ENCODE data around the gene LMO1. TPM values are rescaled to one million over a fixed set of nuclear protein-coding genes. Genes with fewer than 3 reads are reported as not detected.

The LMO1 gene
- total and polyA plus RNA-seq, 8 donors = 0.65 TPM; not detected in 7

DNA sequence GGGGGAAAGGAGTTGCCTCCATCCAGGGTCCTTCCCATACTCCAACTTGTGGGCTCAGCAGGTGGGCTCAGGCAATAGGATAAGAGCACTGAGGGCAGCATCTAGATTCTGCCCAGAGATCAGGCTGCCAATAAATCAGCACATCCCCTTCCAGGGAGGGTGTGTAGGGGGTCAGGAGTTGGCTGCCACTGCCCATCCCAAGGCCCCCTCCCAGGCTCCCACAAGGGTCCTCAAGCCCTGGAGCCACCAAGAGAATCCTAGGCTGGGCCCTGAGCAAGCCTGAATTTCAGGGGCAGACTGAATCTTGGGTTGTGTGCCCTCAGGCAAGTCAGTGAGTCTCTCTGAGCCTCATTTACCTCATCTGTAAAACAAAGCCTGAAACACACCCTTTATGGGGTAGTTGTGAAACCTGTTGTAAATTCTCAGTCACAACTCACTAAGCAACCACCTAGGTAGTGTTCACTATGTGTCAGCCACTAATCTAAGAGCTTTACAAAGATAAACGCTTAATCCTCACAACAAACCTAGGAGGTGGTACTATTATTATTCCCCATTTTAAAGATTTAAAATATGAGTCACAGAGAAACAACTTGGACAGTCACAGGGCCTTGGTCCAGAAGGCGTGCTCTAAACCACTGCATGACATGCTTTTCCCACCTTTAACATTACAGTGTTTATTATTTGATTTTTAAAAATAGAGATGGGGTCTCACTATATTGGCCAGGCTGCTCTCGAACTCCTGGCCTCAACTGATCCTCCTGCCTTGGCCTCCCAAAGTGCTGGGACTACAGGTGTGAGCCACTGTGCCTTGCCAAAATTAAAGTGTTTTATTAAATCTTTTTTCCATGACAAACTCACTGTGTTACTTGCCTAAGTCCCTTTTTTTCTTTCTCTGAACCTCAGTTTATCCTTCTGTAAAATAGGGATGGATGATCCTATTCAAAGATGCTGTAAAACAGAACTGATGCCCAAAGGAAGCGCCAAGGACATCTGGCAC is 36.2 kb downstream of the LMO1 start:
- no peak for TF ChIP-seq EP300 (IDR thresholded peaks at IDR 0.05)
- TF ChIP-seq, protein P1, sequence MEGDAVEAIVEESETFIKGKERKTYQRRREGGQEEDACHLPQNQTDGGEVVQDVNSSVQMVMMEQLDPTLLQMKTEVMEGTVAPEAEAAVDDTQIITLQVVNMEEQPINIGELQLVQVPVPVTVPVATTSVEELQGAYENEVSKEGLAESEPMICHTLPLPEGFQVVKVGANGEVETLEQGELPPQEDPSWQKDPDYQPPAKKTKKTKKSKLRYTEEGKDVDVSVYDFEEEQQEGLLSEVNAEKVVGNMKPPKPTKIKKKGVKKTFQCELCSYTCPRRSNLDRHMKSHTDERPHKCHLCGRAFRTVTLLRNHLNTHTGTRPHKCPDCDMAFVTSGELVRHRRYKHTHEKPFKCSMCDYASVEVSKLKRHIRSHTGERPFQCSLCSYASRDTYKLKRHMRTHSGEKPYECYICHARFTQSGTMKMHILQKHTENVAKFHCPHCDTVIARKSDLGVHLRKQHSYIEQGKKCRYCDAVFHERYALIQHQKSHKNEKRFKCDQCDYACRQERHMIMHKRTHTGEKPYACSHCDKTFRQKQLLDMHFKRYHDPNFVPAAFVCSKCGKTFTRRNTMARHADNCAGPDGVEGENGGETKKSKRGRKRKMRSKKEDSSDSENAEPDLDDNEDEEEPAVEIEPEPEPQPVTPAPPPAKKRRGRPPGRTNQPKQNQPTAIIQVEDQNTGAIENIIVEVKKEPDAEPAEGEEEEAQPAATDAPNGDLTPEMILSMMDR (IDR thresholded peaks at IDR 0.05) = no peak
- TF ChIP-seq POLR2A (IDR thresholded peaks at IDR 0.05) = no peak
- no peak for TF ChIP-seq POLR2AphosphoS5 (IDR thresholded peaks at IDR 0.05)
- H3K9me3 ChIP-seq = no peaks in the 10 kb centered on the region
- intact Hi-C loops (cut with DNase I; ENCODE audit: low total_unique reads) = no loop called here
- H3K27me3 ChIP-seq = no peaks in the 10 kb centered on the region
- H3K36me3 ChIP-seq = no peaks in the 10 kb centered on the region
- no peak overlapping the region for H3K27ac ChIP-seq
- no peak overlapping the region for H3K4me3 ChIP-seq
- 83 to 89% (median 87%) methylated on average over 4 of the region's 4 CpGs for WGBS, 5 donors
- no peak for DNase-seq
- peaks cover 0 to 19% (median 11%) of the 10 kb centered on the region in 4 donors for H3K4me1 ChIP-seq

DNA sequence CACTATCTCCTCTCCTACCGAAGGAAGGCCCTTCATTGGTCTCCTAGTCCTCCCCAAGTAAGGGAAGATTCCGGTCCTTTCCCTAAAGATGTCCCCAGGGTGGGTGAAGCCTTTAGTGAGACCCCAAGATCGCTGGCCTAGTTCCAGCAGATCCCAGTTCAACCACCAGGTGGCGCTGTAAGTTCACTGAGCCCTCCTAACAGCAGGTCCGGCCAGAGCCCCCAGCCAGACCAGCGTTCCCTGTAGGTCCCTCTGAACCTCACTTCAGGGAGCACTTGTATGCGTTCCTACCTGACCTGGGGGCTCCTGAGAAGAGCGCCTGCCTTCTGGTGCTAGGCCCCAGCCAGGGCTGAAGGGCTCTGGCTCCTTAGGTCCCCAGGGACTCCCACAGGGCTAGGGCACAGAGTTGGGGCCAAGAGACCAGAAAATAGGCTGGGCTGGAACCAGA is 38.1 kb downstream of the LMO1 start:
- no peaks in the 10 kb centered on the region for H3K36me3 ChIP-seq
- no peaks in the 10 kb centered on the region for H3K27me3 ChIP-seq
- H3K4me1 ChIP-seq = peaks cover 0 to 19% (median 11%) of the 10 kb centered on the region in 4 donors
- intact Hi-C loops (cut with DNase I; ENCODE audit: low total_unique reads) = no loop called here
- TF ChIP-seq, protein P1 (IDR thresholded peaks at IDR 0.05) = peak in 6 of 7 experiments; percentile 60 to 93 (median 88)
- TF ChIP-seq EP300 (IDR thresholded peaks at IDR 0.05) (no peak), POLR2AphosphoS5 (IDR thresholded peaks at IDR 0.05) (peak in 1 of 3 donors; percentile 20), POLR2A (IDR thresholded peaks at IDR 0.05) (no peak)
- H3K27ac ChIP-seq = no peak overlapping the region
- 6 to 12% (median 9%) methylated on average over 2 to 8 of the region's 8 CpGs for WGBS, 5 donors
- no peak overlapping the region for H3K4me3 ChIP-seq
- H3K9me3 ChIP-seq = no peaks in the 10 kb centered on the region
- DNase-seq = peak; percentile 76 to 88

DNA sequence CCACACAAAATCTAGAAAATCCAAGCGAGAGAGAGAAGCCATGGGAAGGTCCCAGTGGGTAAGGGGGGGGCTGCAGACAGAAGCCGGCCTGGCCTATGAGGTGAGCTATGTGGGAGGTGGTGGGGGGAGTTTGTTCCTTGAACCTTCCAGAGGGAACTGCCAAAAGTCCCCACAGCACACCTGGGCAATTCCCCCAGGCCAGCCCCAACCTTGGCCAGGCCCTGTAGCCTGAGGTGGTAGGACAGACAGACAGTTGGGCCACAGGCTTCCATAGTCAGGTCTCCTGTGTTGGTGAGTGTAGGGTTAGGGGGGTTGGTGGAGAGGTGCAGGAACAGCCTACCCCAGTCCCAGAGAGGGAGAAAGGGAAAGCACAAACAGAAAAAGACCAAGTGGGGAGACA is 39.0 kb downstream of the LMO1 start:
- Histone ChIP-seq H3K9me3 (no peaks in the 10 kb centered on the region), H3K4me1 (peaks cover 0 to 16% (median 10%) of the 10 kb centered on the region in 4 donors), H3K27me3 (no peaks in the 10 kb centered on the region), H3K36me3 (no peaks in the 10 kb centered on the region), H3K27ac (no peak overlapping the region), H3K4me3 (no peak overlapping the region)
- intact Hi-C loops (cut with DNase I; ENCODE audit: low total_unique reads) = loop anchor here (5.0 kb wide), 1 partner anchor 343 kb away; no protein-coding TSS in a partner anchor
- WGBS, 5 donors = 46 to 88% (median 72%) methylated on average over 2 of the region's 2 CpGs
- TF ChIP-seq, protein P1 (IDR thresholded peaks at IDR 0.05) = no peak
- TF ChIP-seq EP300 (IDR thresholded peaks at IDR 0.05) = no peak
- no peak for DNase-seq

DNA sequence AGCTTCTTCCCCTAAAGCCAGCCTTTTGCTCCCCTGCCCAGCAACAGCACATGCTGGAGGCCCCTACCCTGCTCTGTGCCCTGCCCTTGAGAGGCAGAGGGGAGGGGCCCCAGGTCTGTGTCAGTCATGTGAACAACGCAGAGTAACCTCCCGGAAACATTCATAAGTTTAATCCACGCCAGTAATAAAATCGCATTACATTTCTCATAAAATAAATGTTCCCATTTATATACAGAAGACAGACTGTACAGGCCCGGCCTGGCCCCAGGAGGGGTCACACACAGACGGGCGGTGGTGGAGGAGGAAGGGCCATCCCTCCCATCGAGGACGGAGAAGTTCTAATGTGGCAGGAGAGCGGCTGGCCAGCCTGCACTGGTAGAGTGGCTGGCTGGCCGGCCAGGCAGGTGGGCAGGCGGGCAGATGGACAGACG is 39.5 kb downstream of the LMO1 start:
- 88 to 92% (median 90%) methylated on average over 13 of the region's 13 CpGs for WGBS, 5 donors
- no peak for DNase-seq
- H3K4me1 ChIP-seq = peaks cover 0 to 10% (median 6%) of the 10 kb centered on the region in 4 donors
- no peaks in the 10 kb centered on the region for H3K36me3 ChIP-seq
- TF ChIP-seq POLR2A (IDR thresholded peaks at IDR 0.05) (no peak), POLR2AphosphoS5 (IDR thresholded peaks at IDR 0.05) (no peak), EP300 (IDR thresholded peaks at IDR 0.05) (no peak)
- TF ChIP-seq, protein P1 (IDR thresholded peaks at IDR 0.05) = no peak
- no peak overlapping the region for H3K4me3 ChIP-seq
- intact Hi-C loops (cut with DNase I; ENCODE audit: low total_unique reads) = loop anchor here (5.0 kb wide), 1 partner anchor 343 kb away; no protein-coding TSS in a partner anchor
- H3K27ac ChIP-seq = no peak overlapping the region
- H3K27me3 ChIP-seq = no peaks in the 10 kb centered on the region
- H3K9me3 ChIP-seq = no peaks in the 10 kb centered on the region
